ENCODE measurements around the gene PRSS2. TPM values are rescaled to one million over a fixed set of nuclear protein-coding genes. Genes with fewer than 3 reads are reported as not detected.
"Not testable (repeated sequence)": the region's sequence is repeated elsewhere in the genome, so short reads cannot be mapped to it uniquely, and the experiment has no call there.

PRSS2 gene
- total RNA-seq, 2 donors from 2014 or later = not detected

DNA sequence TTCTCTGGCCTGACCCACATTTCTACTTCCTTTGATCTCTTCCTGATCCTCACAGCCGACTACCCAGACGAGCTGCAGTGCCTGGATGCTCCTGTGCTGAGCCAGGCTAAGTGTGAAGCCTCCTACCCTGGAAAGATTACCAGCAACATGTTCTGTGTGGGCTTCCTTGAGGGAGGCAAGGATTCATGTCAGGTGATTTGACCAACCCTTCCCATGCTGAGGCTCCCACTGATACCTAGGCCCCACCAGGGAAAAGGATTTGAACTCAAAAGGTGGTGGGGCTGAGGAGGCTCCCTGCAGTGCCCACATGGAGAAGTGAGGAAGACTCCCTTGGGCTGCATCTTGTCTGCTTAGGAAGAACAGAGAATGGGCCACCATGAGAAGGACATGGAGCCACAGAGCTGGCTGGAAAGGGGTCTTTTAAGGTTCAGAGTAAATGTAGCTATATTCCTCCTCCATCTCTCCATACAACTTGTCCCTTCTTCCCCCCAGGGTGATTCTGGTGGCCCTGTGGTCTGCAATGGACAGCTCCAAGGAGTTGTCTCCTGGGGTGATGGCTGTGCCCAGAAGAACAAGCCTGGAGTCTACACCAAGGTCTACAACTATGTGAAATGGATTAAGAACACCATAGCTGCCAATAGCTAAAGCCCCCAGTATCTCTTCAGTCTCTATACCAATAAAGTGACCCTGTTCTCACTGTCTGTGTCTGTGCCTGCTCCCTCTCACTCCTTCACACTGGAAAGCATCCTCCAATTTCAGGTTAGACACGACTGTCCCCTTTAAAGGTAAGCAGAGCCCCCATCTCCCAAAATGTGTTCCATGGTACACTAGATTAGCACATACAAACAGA is 18.2 kb upstream of the PRSS2 start:
- Mint-ChIP-seq H3K27me3 (no peaks in the 10 kb centered on the region), H3K4me1 (no peaks in the 10 kb centered on the region), H3K36me3 (ENCODE audit: low read depth) (no peaks in the 10 kb centered on the region), H3K27ac (no peak overlapping the region), H3K9me3 (no peaks in the 10 kb centered on the region), H3K4me3 (no peak overlapping the region)
- no peak for ATAC-seq (replicated peaks)

DNA sequence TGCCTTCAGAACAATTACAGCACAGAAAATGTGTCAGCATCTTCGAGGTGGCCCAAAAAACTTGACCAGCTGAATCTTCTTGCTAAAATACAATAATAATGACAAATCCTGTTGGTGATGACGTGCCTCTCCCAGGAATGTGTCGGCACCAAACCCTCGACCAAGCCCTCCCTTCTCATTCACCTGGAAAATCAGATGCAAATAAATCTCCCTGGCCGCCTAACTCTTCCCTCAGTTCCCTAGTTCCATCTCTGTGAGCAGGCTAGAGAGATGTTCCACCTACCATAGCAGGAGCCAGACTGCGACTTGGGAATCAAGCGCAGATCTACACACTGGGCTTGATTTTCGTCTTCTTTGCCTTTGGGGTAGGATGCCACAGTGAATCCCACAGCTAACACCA is 17.4 kb upstream of the PRSS2 start:
- no peak overlapping the region for H3K4me3 Mint-ChIP-seq
- no peak overlapping the region for H3K27ac Mint-ChIP-seq
- H3K27me3 Mint-ChIP-seq = no peaks in the 10 kb centered on the region
- no peaks in the 10 kb centered on the region for H3K4me1 Mint-ChIP-seq
- H3K9me3 Mint-ChIP-seq = no peaks in the 10 kb centered on the region
- H3K36me3 Mint-ChIP-seq (ENCODE audit: low read depth) = no peaks in the 10 kb centered on the region
- ATAC-seq (replicated peaks) = no peak

- not testable (repeated sequence) for H3K27ac Mint-ChIP-seq; H3K4me1 Mint-ChIP-seq; H3K9me3 Mint-ChIP-seq; H3K4me3 Mint-ChIP-seq; ATAC-seq (replicated peaks); H3K36me3 Mint-ChIP-seq (ENCODE audit: low read depth); H3K27me3 Mint-ChIP-seq
Measured at GRCh38 chr7:142753925-142754491, 16.8 kb upstream of the PRSS2 start.

GRCh38 chr7:142754681-142755575 is 15.8 kb upstream of the PRSS2 start:
- H3K4me3 Mint-ChIP-seq = no peak overlapping the region
- no peaks in the 10 kb centered on the region for H3K4me1 Mint-ChIP-seq
- H3K27ac Mint-ChIP-seq = no peak overlapping the region
- no peaks in the 10 kb centered on the region for H3K36me3 Mint-ChIP-seq (ENCODE audit: low read depth)
- ATAC-seq (replicated peaks) = no peak
- H3K27me3 Mint-ChIP-seq = no peaks in the 10 kb centered on the region
- H3K9me3 Mint-ChIP-seq = no peaks in the 10 kb centered on the region

GRCh38 chr7:142758312-142758711 is 12.5 kb upstream of the PRSS2 start:
- not testable (repeated sequence) for ATAC-seq (replicated peaks); H3K4me3 Mint-ChIP-seq; H3K27ac Mint-ChIP-seq; H3K27me3 Mint-ChIP-seq; H3K4me1 Mint-ChIP-seq; H3K36me3 Mint-ChIP-seq (ENCODE audit: low read depth); H3K9me3 Mint-ChIP-seq

DNA sequence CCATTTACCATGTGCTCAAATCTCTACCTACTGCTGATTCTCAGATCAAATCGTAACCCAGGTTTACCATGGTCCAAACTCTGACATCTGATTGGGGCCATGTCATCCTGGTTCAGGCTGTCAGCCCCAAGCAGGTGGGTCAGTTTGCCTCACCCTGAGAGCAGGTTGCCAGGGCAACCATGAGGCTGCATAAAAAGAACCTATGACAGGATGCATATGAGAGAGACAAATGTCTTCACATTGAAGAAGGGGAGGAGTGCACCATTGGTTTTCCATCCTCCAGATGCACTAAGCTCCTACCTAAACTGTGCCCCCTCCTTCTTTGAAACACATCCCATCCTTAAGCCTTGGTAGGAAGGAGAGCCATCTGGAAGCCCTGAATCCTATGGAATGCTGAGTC is 11.3 kb upstream of the PRSS2 start:
- no peaks in the 10 kb centered on the region for H3K36me3 Mint-ChIP-seq (ENCODE audit: low read depth)

DNA sequence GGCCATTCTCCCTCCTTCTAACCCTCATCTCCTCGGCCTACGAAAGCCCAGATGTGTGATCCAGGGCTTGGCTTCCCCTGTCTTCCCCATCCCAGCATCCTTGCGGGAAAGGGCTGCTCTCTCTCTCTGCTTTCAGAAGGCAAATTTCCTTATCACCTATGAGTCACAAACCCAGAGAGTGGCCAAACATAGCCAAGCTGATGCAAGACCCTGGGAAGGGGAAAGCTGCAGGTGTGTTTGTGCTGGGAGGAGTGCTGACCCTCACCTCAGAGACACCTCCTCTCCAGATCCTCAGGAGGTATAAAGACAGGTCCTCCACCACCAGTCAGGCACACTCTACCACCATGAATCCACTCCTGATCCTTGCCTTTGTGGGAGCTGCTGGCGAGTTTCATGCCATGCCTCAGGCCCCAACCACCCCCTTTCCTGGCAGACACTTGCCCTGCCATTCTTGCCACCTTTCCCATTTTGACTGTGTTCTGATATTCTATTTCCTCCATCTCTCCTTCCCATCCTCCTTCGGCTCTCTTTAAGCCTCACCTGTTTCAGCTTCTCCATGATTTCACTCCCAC is 10.6 kb upstream of the PRSS2 start:
- no peaks in the 10 kb centered on the region for H3K9me3 Mint-ChIP-seq
- H3K27me3 Mint-ChIP-seq = no peaks in the 10 kb centered on the region
- H3K4me1 Mint-ChIP-seq = no peaks in the 10 kb centered on the region
- no peak for ATAC-seq (replicated peaks)
- no peak overlapping the region for H3K4me3 Mint-ChIP-seq
- no peaks in the 10 kb centered on the region for H3K36me3 Mint-ChIP-seq (ENCODE audit: low read depth)
- no peak overlapping the region for H3K27ac Mint-ChIP-seq

More for the DNA sequence above, 11.3 kb upstream of the PRSS2 start:
- Mint-ChIP-seq H3K27me3 (no peaks in the 10 kb centered on the region), H3K4me1 (no peaks in the 10 kb centered on the region), H3K27ac (no peak overlapping the region), H3K4me3 (no peak overlapping the region), H3K9me3 (no peaks in the 10 kb centered on the region)
- no peak for ATAC-seq (replicated peaks)

- H3K4me3 Mint-ChIP-seq; H3K36me3 Mint-ChIP-seq (ENCODE audit: low read depth); H3K4me1 Mint-ChIP-seq; H3K27ac Mint-ChIP-seq; H3K27me3 Mint-ChIP-seq; ATAC-seq (replicated peaks); H3K9me3 Mint-ChIP-seq: not testable (repeated sequence)
Measured at GRCh38 chr7:142761606-142762005, 9.2 kb upstream of the PRSS2 start.

DNA sequence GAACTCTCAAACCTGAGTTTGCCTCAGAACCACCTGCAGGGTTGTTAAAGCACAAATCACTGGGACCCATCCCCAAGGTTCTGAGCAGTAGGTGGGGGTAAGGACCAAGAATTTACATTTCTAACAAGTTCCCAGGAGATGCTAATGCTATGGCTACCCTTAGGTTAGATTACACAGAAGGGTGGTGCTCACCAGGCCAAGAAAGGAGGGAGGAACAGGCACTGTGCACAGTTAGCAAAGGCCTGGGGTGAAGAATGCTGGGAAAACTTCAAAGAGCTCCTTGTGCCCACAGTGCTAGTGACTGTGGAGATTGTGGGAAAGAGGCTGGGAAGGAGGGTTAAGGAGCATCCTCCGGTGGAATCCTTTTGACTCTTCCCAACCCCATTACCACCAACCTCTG is 8.7 kb upstream of the PRSS2 start:
- Mint-ChIP-seq H3K9me3 (no peaks in the 10 kb centered on the region), H3K27me3 (no peaks in the 10 kb centered on the region), H3K36me3 (ENCODE audit: low read depth) (no peaks in the 10 kb centered on the region), H3K4me3 (no peak overlapping the region), H3K27ac (no peak overlapping the region), H3K4me1 (no peaks in the 10 kb centered on the region)
- ATAC-seq (replicated peaks) = no peak

DNA sequence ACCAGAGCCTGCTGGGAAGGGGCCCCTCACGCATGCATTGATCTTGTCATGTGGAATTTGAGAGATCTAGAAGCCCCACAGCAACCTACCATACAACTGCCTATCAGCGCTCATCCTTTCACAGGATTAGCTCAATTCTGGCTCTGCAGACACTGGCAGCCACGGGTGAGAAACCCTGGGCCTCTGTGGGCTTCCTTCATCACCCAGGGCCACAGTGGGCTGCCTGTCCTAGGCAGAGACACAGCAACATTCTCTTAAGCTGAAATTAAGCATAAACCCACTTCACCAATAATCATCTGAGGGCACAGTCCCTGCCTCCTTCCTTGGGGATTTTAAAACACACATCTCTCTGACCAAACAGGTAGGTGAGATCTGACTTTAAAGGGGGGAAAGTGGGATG is 3.3 kb upstream of the PRSS2 start:
- H3K27ac Mint-ChIP-seq = no peak overlapping the region

GRCh38 chr7:142767861-142768260 is 2.9 kb upstream of the PRSS2 start:
- H3K4me3 Mint-ChIP-seq = no peak overlapping the region
- H3K27ac Mint-ChIP-seq = no peak overlapping the region
- H3K36me3 Mint-ChIP-seq (ENCODE audit: low read depth) = no peaks in the 10 kb centered on the region
- no peak for ATAC-seq (replicated peaks)
- H3K9me3 Mint-ChIP-seq = no peaks in the 10 kb centered on the region
- H3K27me3 Mint-ChIP-seq = no peaks in the 10 kb centered on the region
- H3K4me1 Mint-ChIP-seq = no peaks in the 10 kb centered on the region

More for the DNA sequence above, 3.3 kb upstream of the PRSS2 start:
- H3K4me3 Mint-ChIP-seq = no peak overlapping the region
- ATAC-seq (replicated peaks) = no peak
- H3K27me3 Mint-ChIP-seq = no peaks in the 10 kb centered on the region
- H3K9me3 Mint-ChIP-seq = no peaks in the 10 kb centered on the region
- H3K4me1 Mint-ChIP-seq = no peaks in the 10 kb centered on the region
- no peaks in the 10 kb centered on the region for H3K36me3 Mint-ChIP-seq (ENCODE audit: low read depth)

DNA sequence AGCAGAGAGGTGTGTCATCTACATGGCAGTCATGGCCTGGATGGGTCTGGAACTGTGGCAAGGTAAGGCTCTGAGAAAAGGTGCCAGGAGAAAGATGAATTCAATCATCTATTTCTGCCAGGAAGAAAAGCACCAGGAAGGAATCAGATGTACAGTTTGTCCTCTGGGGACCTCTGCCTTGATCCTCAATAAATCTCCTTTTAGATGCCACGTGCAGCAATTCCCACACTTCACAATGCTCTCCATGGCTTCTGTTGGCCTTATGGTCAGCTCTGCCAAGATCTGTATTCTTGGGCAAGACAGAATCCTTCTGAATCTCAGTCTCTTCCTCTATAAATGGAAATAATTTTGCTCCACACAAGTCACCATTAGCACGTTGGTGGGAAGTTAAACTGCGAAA is 1.9 kb upstream of the PRSS2 start:
- not testable (repeated sequence) for H3K27me3 Mint-ChIP-seq; H3K4me1 Mint-ChIP-seq; H3K9me3 Mint-ChIP-seq; H3K4me3 Mint-ChIP-seq; ATAC-seq (replicated peaks); H3K36me3 Mint-ChIP-seq (ENCODE audit: low read depth); H3K27ac Mint-ChIP-seq

GRCh38 chr7:142771353-142771723 is 568 bp downstream of the PRSS2 start:
- Mint-ChIP-seq H3K36me3 (ENCODE audit: low read depth) (no peaks in the 10 kb centered on the region), H3K4me1 (no peaks in the 10 kb centered on the region), H3K27me3 (no peaks in the 10 kb centered on the region), H3K9me3 (no peaks in the 10 kb centered on the region), H3K4me3 (peak overlapping the region; percentile 20), H3K27ac (peak overlapping the region; percentile 29)
- ATAC-seq (replicated peaks) = no peak

DNA sequence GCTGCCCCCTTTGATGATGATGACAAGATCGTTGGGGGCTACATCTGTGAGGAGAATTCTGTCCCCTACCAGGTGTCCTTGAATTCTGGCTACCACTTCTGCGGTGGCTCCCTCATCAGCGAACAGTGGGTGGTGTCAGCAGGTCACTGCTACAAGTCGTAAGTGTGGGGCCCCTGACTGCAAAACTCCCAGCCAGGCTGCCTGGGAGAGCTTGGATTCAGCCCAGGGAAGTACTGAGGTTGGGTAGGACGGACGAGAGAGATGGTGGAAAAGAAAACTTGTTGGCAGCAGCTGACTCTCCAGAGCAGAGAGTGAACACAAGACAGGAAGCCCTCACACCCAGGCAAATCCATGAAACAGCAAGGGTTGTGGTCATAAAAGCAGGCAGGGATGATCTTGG is 1.3 kb downstream of the PRSS2 start:
- no peaks in the 10 kb centered on the region for H3K27me3 Mint-ChIP-seq
- no peaks in the 10 kb centered on the region for H3K4me1 Mint-ChIP-seq
- no peak for ATAC-seq (replicated peaks)
- H3K4me3 Mint-ChIP-seq = no peak overlapping the region
- no peaks in the 10 kb centered on the region for H3K9me3 Mint-ChIP-seq
- no peak overlapping the region for H3K27ac Mint-ChIP-seq
- H3K36me3 Mint-ChIP-seq (ENCODE audit: low read depth) = no peaks in the 10 kb centered on the region

Data from activated T-helper 17 cell treated with anti-CD3 and anti-CD28 coated beads, Interleukin-2, amount 50 U/mL, for 72 hours (primary cell).